Measurements from ENCODE around the gene VAV2. TPM values are rescaled to one million over a fixed set of nuclear protein-coding genes. Genes with fewer than 3 reads are reported as not detected.

Gene VAV2
- total and polyA plus RNA-seq, 4 donors, result 4.9 to 26.4 (median 17.0) TPM

GRCh38 chr9:133887540-133888047 lies 104.5 kb downstream of the VAV2 start:
- DNase-seq (ENCODE audit: low spot score), result no peak
- H3K9ac ChIP-seq (ENCODE audit: low read depth in 1 of 2, low read length in 2 of 2), result peak overlapping the region; percentile 28 to 75
- 85% methylated on average over 18 of the region's 18 CpGs for WGBS
- H3K4me1 ChIP-seq (ENCODE audit: control insufficient read depth in 4 of 4, insufficient read depth in 4 of 4, low read length in 3 of 4), result peaks cover 41 to 84% (median 67%) of the 10 kb centered on the region in 4 donors
- H3K27ac ChIP-seq (ENCODE audit: low read depth in 1 of 2, low read length in 2 of 2), result peak overlapping the region; percentile 70 to 99
- H3K36me3 ChIP-seq (ENCODE audit: control insufficient read depth in 4 of 4, insufficient read depth in 3 of 4, low read depth in 1 of 4, low read length in 3 of 4), result no peaks in the 10 kb centered on the region
- no peak overlapping the region for H3K4me3 ChIP-seq (ENCODE audit: low read depth in 1 of 3, low read length in 3 of 3)
- no peaks in the 10 kb centered on the region for H3K27me3 ChIP-seq (ENCODE audit: control insufficient read depth in 4 of 4, insufficient read depth in 4 of 4, low read length in 3 of 4)
- TF ChIP-seq FOXA1 (IDR thresholded peaks at IDR 0.05) (no peak), MAX (IDR thresholded peaks at IDR 0.05) (no peak)
- H3K9me3 ChIP-seq (ENCODE audit: control insufficient read depth in 4 of 4, low read length in 3 of 4), result no peaks in the 10 kb centered on the region

DNA sequence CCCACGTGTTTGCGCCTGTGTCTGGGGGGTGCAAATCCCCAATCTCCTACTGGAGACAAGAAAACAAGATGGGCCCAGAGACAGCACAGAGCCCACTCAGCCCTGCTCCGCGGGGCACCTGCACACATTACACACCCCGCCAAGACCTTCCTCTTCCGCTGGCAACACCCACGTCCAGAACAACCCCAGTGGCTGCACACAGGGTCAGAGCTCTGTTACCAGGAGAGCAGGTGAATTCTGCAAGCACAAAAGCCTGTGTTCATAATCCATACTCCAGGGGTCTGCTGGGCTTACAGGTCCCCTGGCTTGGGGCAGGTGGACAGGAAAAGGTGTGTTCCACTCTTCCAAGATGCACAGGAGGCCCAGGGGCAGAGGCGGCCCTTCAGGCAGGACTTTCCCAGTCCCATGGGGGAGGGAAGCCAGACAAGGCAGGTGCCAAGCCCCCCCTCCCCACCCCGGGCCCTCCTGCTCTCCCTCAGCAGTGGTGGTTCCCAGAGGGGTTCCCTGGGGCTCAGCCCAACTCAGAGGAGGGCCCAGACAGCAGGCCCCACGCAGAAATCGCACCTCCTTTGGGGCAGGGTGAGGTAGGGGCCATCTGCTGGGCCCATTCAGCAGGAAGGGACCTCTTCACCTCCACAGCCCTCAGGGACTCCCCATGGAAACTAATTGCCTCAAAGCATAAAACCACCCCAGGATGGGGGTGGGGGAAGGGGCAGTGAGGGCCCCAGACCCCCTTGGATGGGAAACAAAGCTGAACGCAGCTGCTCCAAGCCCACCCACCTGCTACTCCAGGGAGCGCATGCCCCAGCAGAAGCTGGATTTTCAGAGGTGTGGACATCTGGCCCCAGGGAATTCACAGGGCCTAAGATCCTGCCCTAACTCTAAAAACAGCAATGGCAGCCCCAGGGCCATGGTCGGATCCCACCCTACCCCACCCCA lies 105.3 kb downstream of the VAV2 start:
- H3K9ac ChIP-seq (ENCODE audit: low read depth in 1 of 2, low read length in 2 of 2), result no peak overlapping the region
- peak overlapping the region; percentile 84 to 99 for H3K27ac ChIP-seq (ENCODE audit: low read depth in 1 of 2, low read length in 2 of 2)
- no peaks in the 10 kb centered on the region for H3K9me3 ChIP-seq (ENCODE audit: control insufficient read depth in 4 of 4, low read length in 3 of 4)
- H3K27me3 ChIP-seq (ENCODE audit: control insufficient read depth in 4 of 4, insufficient read depth in 4 of 4, low read length in 3 of 4), result no peaks in the 10 kb centered on the region
- DNase-seq (ENCODE audit: low spot score), result no peak
- peaks cover 42 to 90% (median 69%) of the 10 kb centered on the region in 4 donors for H3K4me1 ChIP-seq (ENCODE audit: control insufficient read depth in 4 of 4, insufficient read depth in 4 of 4, low read length in 3 of 4)
- TF ChIP-seq SP1 (IDR thresholded peaks at IDR 0.05), result no peak
- TF ChIP-seq FOXA1 (IDR thresholded peaks at IDR 0.05), result no peak
- TF ChIP-seq YY1 (IDR thresholded peaks at IDR 0.05), result no peak
- no peak for TF ChIP-seq RAD21 (IDR thresholded peaks at IDR 0.05)
- 84% methylated on average over 14 of the region's 14 CpGs for WGBS
- H3K36me3 ChIP-seq (ENCODE audit: control insufficient read depth in 4 of 4, insufficient read depth in 3 of 4, low read depth in 1 of 4, low read length in 3 of 4), result no peaks in the 10 kb centered on the region
- no peak overlapping the region for H3K4me3 ChIP-seq (ENCODE audit: low read depth in 1 of 3, low read length in 3 of 3)

GRCh38 chr9:133884907-133885744 lies 107.0 kb downstream of the VAV2 start:
- Histone ChIP-seq H3K4me1 (ENCODE audit: control insufficient read depth in 4 of 4, insufficient read depth in 4 of 4, low read length in 3 of 4) (peaks cover 54 to 97% (median 78%) of the 10 kb centered on the region in 4 donors), H3K9ac (ENCODE audit: low read depth in 1 of 2, low read length in 2 of 2) (peak overlapping the region in 1 of 2 donors; percentile 68), H3K27ac (ENCODE audit: low read depth in 1 of 2, low read length in 2 of 2) (peak overlapping the region; percentile 84 to 99), H3K36me3 (ENCODE audit: control insufficient read depth in 4 of 4, insufficient read depth in 3 of 4, low read depth in 1 of 4, low read length in 3 of 4) (no peaks in the 10 kb centered on the region), H3K27me3 (ENCODE audit: control insufficient read depth in 4 of 4, insufficient read depth in 4 of 4, low read length in 3 of 4) (no peaks in the 10 kb centered on the region), H3K9me3 (ENCODE audit: control insufficient read depth in 4 of 4, low read length in 3 of 4) (no peaks in the 10 kb centered on the region), H3K4me3 (ENCODE audit: low read depth in 1 of 3, low read length in 3 of 3) (peak overlapping the region in 1 of 3 donors; percentile 19)
- 48% methylated on average over 19 of the region's 19 CpGs for WGBS
- DNase-seq (ENCODE audit: low spot score), result no peak
- TF ChIP-seq RAD21 (IDR thresholded peaks at IDR 0.05), result peak; percentile 56 to 60
- peak in 1 of 2 donors; percentile 67 for TF ChIP-seq EGR1 (IDR thresholded peaks at IDR 0.05; ENCODE audit: low read depth in 2 of 2)
- TF ChIP-seq, protein P1, sequence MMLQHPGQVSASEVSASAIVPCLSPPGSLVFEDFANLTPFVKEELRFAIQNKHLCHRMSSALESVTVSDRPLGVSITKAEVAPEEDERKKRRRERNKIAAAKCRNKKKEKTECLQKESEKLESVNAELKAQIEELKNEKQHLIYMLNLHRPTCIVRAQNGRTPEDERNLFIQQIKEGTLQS (IDR thresholded peaks at IDR 0.05), result no peak
- TF ChIP-seq SP1 (IDR thresholded peaks at IDR 0.05), result peak; percentile 72
- TF ChIP-seq HNF4A (conservative IDR thresholded peaks at IDR 0.05), result peak; percentile 83 to 93
- TF ChIP-seq NR2F2 (IDR thresholded peaks at IDR 0.05), result no peak
- peak; percentile 85 to 97 for TF ChIP-seq RXRA (IDR thresholded peaks at IDR 0.05)
- peak in 1 of 2 donors; percentile 72 for TF ChIP-seq JUND (IDR thresholded peaks at IDR 0.05)
- peak; percentile 88 for TF ChIP-seq YY1 (IDR thresholded peaks at IDR 0.05)
- TF ChIP-seq FOXA1 (IDR thresholded peaks at IDR 0.05), result peak; percentile 79
- TF ChIP-seq GABPA (IDR thresholded peaks at IDR 0.05 in 1 of 2, conservative IDR thresholded peaks at IDR 0.05 in 1 of 2), result peak in 1 of 2 donors; percentile 35
- peak; percentile 68 for TF ChIP-seq FOXA2 (IDR thresholded peaks at IDR 0.05)
- TF ChIP-seq CTCF (IDR thresholded peaks at IDR 0.05; ENCODE audit: low read depth, low read length, missing input control), result no peak
- no peak for TF ChIP-seq HNF4G (IDR thresholded peaks at IDR 0.05)
- no peak for TF ChIP-seq TAF1 (conservative IDR thresholded peaks at IDR 0.05)
- TF ChIP-seq MAX (IDR thresholded peaks at IDR 0.05), result peak; percentile 84
- TF ChIP-seq REST (IDR thresholded peaks at IDR 0.05), result peak; percentile 71
